K562 (cell line): ENCODE data around the gene SELENOI. TPM values are rescaled to one million over a fixed set of nuclear protein-coding genes. Genes with fewer than 3 reads are reported as not detected.

Source experiments
- ARID1B ChIP-seq: fragments of 450-650 bp; IDR thresholded peaks from 2 replicates; pipeline ENCODE4 v1.6.1; 2016; ENCODE audit warnings: antibody characterized with exemption, mild to moderate bottlenecking, inconsistent platforms
- ATF4 ChIP-seq: fragments of 450-650 bp; formaldehyde crosslinking; IDR thresholded peaks from 2 replicates; pipeline ENCODE4 v1.4.0; 2022; ENCODE audit warnings: mild to moderate bottlenecking, moderate library complexity
- C11orf30 ChIP-seq: fragments of 450-650 bp; IDR thresholded peaks from 2 replicates; pipeline ENCODE4 v1.6.1; 2016; ENCODE audit warnings: low read depth, mild to moderate bottlenecking
- CBX8 ChIP-seq: fragments of 200-600 bp; sonication (generic); IDR thresholded peaks from 2 replicates; pipeline ENCODE4 v1.6.1; 2012; ENCODE audit warnings: borderline replicate concordance, mixed run types, low read depth, mild to moderate bottlenecking, moderate library complexity, mixed read lengths, low read length, control low read depth, inconsistent platforms; ENCODE audit not compliant: poor library complexity, severe bottlenecking; ENCODE audit errors: extremely low read depth
- CSDE1 ChIP-seq, 2 experiments: fragments of 450-650 bp; IDR thresholded peaks; 2 replicates each; pipeline ENCODE4 v1.6.1; 2016; ENCODE audit warnings: mild to moderate bottlenecking in 1 of 2
- DDX20 ChIP-seq: fragments of 450-650 bp; IDR thresholded peaks from 2 replicates; pipeline ENCODE4 v1.6.1; 2016; ENCODE audit warnings: missing genetic modification characterization, low read depth, mild to moderate bottlenecking, missing compliant biosample characterization, moderate library complexity
- FOSL1 ChIP-seq: fragments of 200-800 bp; sonication (Bioruptor generic); conservative IDR thresholded peaks from 2 replicates; pipeline ENCODE4 v1.6.1; 2016; ENCODE audit warnings: missing genetic modification characterization, missing compliant biosample characterization
- GABPB2 ChIP-seq: fragments of 250-450 bp; sonication (Bioruptor Pico); conservative IDR thresholded peaks from 2 replicates; pipeline ENCODE4 v1.5.1; 2021; ENCODE audit warnings: mild to moderate bottlenecking
- HDAC3 ChIP-seq: fragments of 450-650 bp; IDR thresholded peaks from 2 replicates; pipeline ENCODE4 v1.6.1; 2018; ENCODE audit warnings: borderline replicate concordance, mild to moderate bottlenecking, moderate library complexity; ENCODE audit not compliant: partially characterized antibody
- ILK ChIP-seq: fragments of 450-650 bp; IDR thresholded peaks from 2 replicates; pipeline ENCODE4 v1.6.1; 2016; ENCODE audit warnings: missing genetic modification characterization, low read depth, mild to moderate bottlenecking, missing compliant biosample characterization, moderate library complexity, borderline replicate concordance
- MAFF ChIP-seq: IDR thresholded peaks from 2 replicates; pipeline ENCODE4 v1.6.1; 2012; ENCODE audit warnings: low read length, improper control_type of control experiment
- MAFK ChIP-seq: IDR thresholded peaks from 2 replicates; pipeline ENCODE4 v1.6.1; 2011; ENCODE audit warnings: low read length, improper control_type of control experiment
- MLX ChIP-seq, 2 experiments: fragments of 450-650 bp in 1 of 2; sonication (generic) in 1 of 2; formaldehyde crosslinking; conservative IDR thresholded peaks; 2 replicates each; pipeline versions ENCODE4 v1.4.0 to v1.8.1; 2020 to 2022; ENCODE audit warnings: mild to moderate bottlenecking in 1 of 2, missing genetic modification reagents in 1 of 2
- NEUROD1 ChIP-seq: fragments of 150-350 bp; IDR thresholded peaks from 2 replicates; pipeline ENCODE4 v1.6.1; 2014; ENCODE audit warnings: borderline replicate concordance, low read length, low read depth; ENCODE audit not compliant: partially characterized antibody
- SMARCE1 ChIP-seq: fragments of 450-650 bp; IDR thresholded peaks from 2 replicates; pipeline ENCODE4 v1.7.1; 2016; ENCODE audit warnings: mild to moderate bottlenecking
- TBP ChIP-seq: optimal IDR thresholded peaks from 2 replicates; pipeline ENCODE3; 2011; ENCODE audit warnings: low read depth, low read length, improper control_type of control experiment
- TCF7 ChIP-seq: sonication (generic); IDR thresholded peaks from 2 replicates; pipeline ENCODE4 v1.6.1; 2016; ENCODE audit warnings: antibody characterized with exemption, borderline replicate concordance
- TOE1 ChIP-seq, 2 experiments: fragments of 450-650 bp in 1 of 2; sonication (generic) in 1 of 2; formaldehyde crosslinking in 1 of 2; IDR thresholded peaks; 2 replicates each; pipeline versions ENCODE4 v1.7.1 to v1.8.0; 2016 to 2022; ENCODE audit warnings: borderline replicate concordance in 2 of 2, mild to moderate bottlenecking in 2 of 2, antibody characterized with exemption in 1 of 2, inconsistent platforms in 1 of 2, low read depth in 1 of 2, missing genetic modification reagents in 1 of 2, moderate library complexity in 1 of 2
- WHSC1 ChIP-seq: IDR thresholded peaks from one replicate; pipeline ENCODE4 v1.6.1; 2012; ENCODE audit warnings: low read length, control low read depth, inconsistent platforms
- YY1 ChIP-seq, 3 experiments: IDR thresholded peaks; 2 replicates each; pipeline ENCODE4 v1.6.1; 2011; ENCODE audit warnings: low read length in 2 of 3, mild to moderate bottlenecking in 2 of 3, moderate library complexity in 2 of 3, borderline replicate concordance in 1 of 3, control low read depth in 1 of 3, low read depth in 1 of 3; ENCODE audit not compliant: insufficient read depth in 3 of 3, insufficient replicate concordance in 2 of 3, control insufficient read depth in 1 of 3, insufficient read length in 1 of 3; ENCODE audit errors: extremely low read depth in 1 of 3
- ZC3H4 ChIP-seq: sonication (generic); formaldehyde crosslinking; IDR thresholded peaks from 2 replicates; pipeline ENCODE4 v1.9.0; 2021; ENCODE audit warnings: missing genetic modification reagents, borderline replicate concordance
- ZEB2 ChIP-seq: fragments of 450-650 bp; IDR thresholded peaks from 2 replicates; pipeline ENCODE4 v1.6.1; 2016
- ZNF174 ChIP-seq: fragments of 250-450 bp; sonication (Bioruptor Pico); IDR thresholded peaks from 2 replicates; pipeline ENCODE4 v1.4.0; 2020; ENCODE audit warnings: mild to moderate bottlenecking
- ZNF316 ChIP-seq: fragments of 450-650 bp; IDR thresholded peaks from 2 replicates; pipeline ENCODE4 v1.6.1; 2016
- ZNF740 ChIP-seq, 3 experiments: fragments of 200-800 bp in 1 of 3; sonication (Bioruptor generic) in 1 of 3; sonication (generic) in 1 of 3; formaldehyde crosslinking in 1 of 3; IDR thresholded peaks; 2 replicates each; pipeline versions ENCODE4 v1.6.1 to v1.8.0; 2016 to 2022; ENCODE audit warnings: mild to moderate bottlenecking in 2 of 3, missing compliant biosample characterization in 2 of 3, missing genetic modification characterization in 2 of 3, missing genetic modification reagents in 1 of 3
- ZNF830 ChIP-seq: fragments of 250-450 bp; sonication (Bioruptor Pico); IDR thresholded peaks from 2 replicates; pipeline ENCODE4 v1.5.0; 2021; ENCODE audit warnings: mild to moderate bottlenecking
- polyA plus RNA-seq, 8 experiments: library from polyadenylated mRNA; depleted of rRNA in 4 of 8; stranded (reverse) in 5 of 8; unstranded in 3 of 8; fragments of >200 nt; fragmentation: Nextera tagmentation in 2 of 8; fragmentation: Illumina TruSeq in 1 of 8; extraction: Ambion mirVana in 2 of 8; extraction: Trizol in 1 of 8; gene quantifications; 2 replicates each; pipeline versions ENCODE4 v1.2.1 to v1.2.3, GENCODE V29; 2011 to 2014; ENCODE audit warnings: inconsistent platforms in 1 of 8, missing spikeins in 1 of 8
- total RNA-seq, 7 experiments: library from RNA; depleted of rRNA in 6 of 7; stranded (reverse); fragments of >200 nt in 6 of 7; fragmentation: Illumina TruSeq in 2 of 7; extraction: Trizol in 2 of 7; gene quantifications; 2 replicates each; pipeline versions ENCODE4 v1.2.1 to v1.2.3, GENCODE V29; 2011 to 2021; ENCODE audit warnings: low replicate concordance in 1 of 7

SELENOI gene
- total and polyA plus RNA-seq, 9 of the 15 experiments (the other 6 are each of a cell fraction or from before 2014, with no cell fraction given): 9.6 to 46.9 (median 24.4) TPM

GRCh38 chr2:26363323-26363722 lies 17.4 kb downstream of the SELENOI start (continued):
- TF ChIP-seq CBX8 (no peak), CSDE1 (IDR thresholded peaks at IDR 0.05) (no peak), ZNF174 (CRISPR knock-in tag) (no peak), NEUROD1 (no peak), FOSL1 (tag) (peak; percentile 80), ARID1B (peak; percentile 37; the same call in 1 of the 2 replicates), SMARCE1 (0 out of 2 replicates have a peak, but pooled peaks have one; percentile 27), ATF4 (CRISPR knock-in tag) (no peak), TCF7 (no peak), YY1 (IDR thresholded peaks at IDR 0.05; ENCODE audit: borderline replicate concordance in 1 of 3, control insufficient read depth in 1 of 3, extremely low read depth in 1 of 3, insufficient read depth in 3 of 3, insufficient read length in 1 of 3, insufficient replicate concordance in 2 of 3, low read depth in 1 of 3, low read length in 2 of 3) (no peak), ZNF830 (CRISPR knock-in tag) (no peak), C11orf30 (peak; percentile 97), ZNF740 (CRISPR knock-in tag; IDR thresholded peaks at IDR 0.05) (no peak), ZNF740 (tag; IDR thresholded peaks at IDR 0.05) (no peak), DDX20 (tag) (no peak), MAFF (peak; percentile 94), ZNF316 (peak; percentile 98), HDAC3 (peak; percentile 46), WHSC1 (no peak), MLX (CRISPR knock-in tag; conservative IDR thresholded peaks at IDR 0.05) (no peak), TBP (no peak), ILK (tag) (no peak), TOE1 (IDR thresholded peaks at IDR 0.05; ENCODE audit: borderline replicate concordance) (no peak), TOE1 (CRISPR knock-in tag; IDR thresholded peaks at IDR 0.05; ENCODE audit: borderline replicate concordance, low read depth) (no peak), ZC3H4 (no peak), ZEB2 (no peak), GABPB2 (no peak), MAFK (peak; percentile 93)
